ENCODE measurements around the gene NME2.

GRCh38 chr17:51119415-51120356 is 46.5 kb upstream of the NME2 start:
- no peak for TF ChIP-seq CTCF (optimal IDR thresholded peaks at IDR 0.05 in 1 of 3, IDR thresholded peaks at IDR 0.05 in 1 of 3, conservative IDR thresholded peaks at IDR 0.05 in 1 of 3; ENCODE audit: extremely low read depth in 1 of 3, insufficient read depth in 2 of 3, low read length in 3 of 3)
- no peak for TF ChIP-seq EZH2 (IDR thresholded peaks at IDR 0.05; ENCODE audit: low read length)

Measured in keratinocyte (primary cell).